Chondrocyte (in vitro differentiated cells): ENCODE data around the gene SCN4A. TPM values are rescaled to one million over a fixed set of nuclear protein-coding genes. Genes with fewer than 3 reads are reported as not detected.
"Not testable (repeated sequence)": the region's sequence is repeated elsewhere in the genome, so short reads cannot be mapped to it uniquely, and the experiment has no call there.

Source experiments
- DNase-seq: peaks from one replicate; pipeline ENCODE4 v3.0.0; 2021; ENCODE audit warnings: mixed read lengths, low spot score
- H3K27ac Mint-ChIP-seq: one replicate; pipeline ENCODE4 v1.8.0; 2021; ENCODE audit warnings: mild to moderate bottlenecking, moderate library complexity, mixed read lengths; ENCODE audit not compliant: unreplicated experiment
- H3K27me3 Mint-ChIP-seq: 2 replicates; pipeline ENCODE4 v1.8.0; 2021; ENCODE audit warnings: low read depth, mixed read lengths
- H3K36me3 Mint-ChIP-seq: 2 replicates; pipeline ENCODE4 v1.8.0; 2021; ENCODE audit warnings: low read depth, mixed read lengths
- H3K4me1 Mint-ChIP-seq: 2 replicates; pipeline ENCODE4 v1.8.0; 2021; ENCODE audit warnings: low read depth, mild to moderate bottlenecking, mixed read lengths
- H3K4me3 Mint-ChIP-seq: one replicate; pipeline ENCODE4 v1.8.0; 2021; ENCODE audit warnings: mild to moderate bottlenecking, moderate library complexity, mixed read lengths; ENCODE audit not compliant: unreplicated experiment
- H3K9me3 Mint-ChIP-seq: 2 replicates; pipeline ENCODE4 v1.8.0; 2021; ENCODE audit warnings: low read depth, mixed read lengths
- total RNA-seq: library from RNA; stranded (reverse); gene quantifications from 3 replicates; pipeline ENCODE4 v1.2.1, GENCODE V29; 2021
- TF ChIP-seq, protein P1 (sequence below): fragments of 200-600 bp; sonication (generic); IDR thresholded peaks from 2 replicates; pipeline ENCODE4 v1.5.0; 2021; ENCODE audit warnings: antibody characterized with exemption, mild to moderate bottlenecking, moderate library complexity

SCN4A gene
- total RNA-seq, 1 donor from 2014 or later: not detected

- Mint-ChIP-seq H3K27me3 (peaks cover 5% of the 10 kb centered on the region), H3K27ac (no peak overlapping the region)
Observed at GRCh38 chr17:64007838-64008282, 35.1 kb upstream of the SCN4A start.

GRCh38 chr17:64007089-64007837 is 34.5 kb upstream of the SCN4A start:
- H3K36me3 Mint-ChIP-seq, DNase-seq, H3K27ac Mint-ChIP-seq, H3K4me1 Mint-ChIP-seq, H3K4me3 Mint-ChIP-seq, H3K9me3 Mint-ChIP-seq, H3K27me3 Mint-ChIP-seq: not testable (repeated sequence)

More at GRCh38 chr17:64007838-64008282, 35.1 kb upstream of the SCN4A start:
- no peak overlapping the region for H3K4me3 Mint-ChIP-seq
- TF ChIP-seq, protein P1, sequence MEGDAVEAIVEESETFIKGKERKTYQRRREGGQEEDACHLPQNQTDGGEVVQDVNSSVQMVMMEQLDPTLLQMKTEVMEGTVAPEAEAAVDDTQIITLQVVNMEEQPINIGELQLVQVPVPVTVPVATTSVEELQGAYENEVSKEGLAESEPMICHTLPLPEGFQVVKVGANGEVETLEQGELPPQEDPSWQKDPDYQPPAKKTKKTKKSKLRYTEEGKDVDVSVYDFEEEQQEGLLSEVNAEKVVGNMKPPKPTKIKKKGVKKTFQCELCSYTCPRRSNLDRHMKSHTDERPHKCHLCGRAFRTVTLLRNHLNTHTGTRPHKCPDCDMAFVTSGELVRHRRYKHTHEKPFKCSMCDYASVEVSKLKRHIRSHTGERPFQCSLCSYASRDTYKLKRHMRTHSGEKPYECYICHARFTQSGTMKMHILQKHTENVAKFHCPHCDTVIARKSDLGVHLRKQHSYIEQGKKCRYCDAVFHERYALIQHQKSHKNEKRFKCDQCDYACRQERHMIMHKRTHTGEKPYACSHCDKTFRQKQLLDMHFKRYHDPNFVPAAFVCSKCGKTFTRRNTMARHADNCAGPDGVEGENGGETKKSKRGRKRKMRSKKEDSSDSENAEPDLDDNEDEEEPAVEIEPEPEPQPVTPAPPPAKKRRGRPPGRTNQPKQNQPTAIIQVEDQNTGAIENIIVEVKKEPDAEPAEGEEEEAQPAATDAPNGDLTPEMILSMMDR: no peak
- peaks cover 9% of the 10 kb centered on the region for H3K4me1 Mint-ChIP-seq
- no peak for DNase-seq
- no peaks in the 10 kb centered on the region for H3K9me3 Mint-ChIP-seq
- H3K36me3 Mint-ChIP-seq: no peaks in the 10 kb centered on the region

DNA sequence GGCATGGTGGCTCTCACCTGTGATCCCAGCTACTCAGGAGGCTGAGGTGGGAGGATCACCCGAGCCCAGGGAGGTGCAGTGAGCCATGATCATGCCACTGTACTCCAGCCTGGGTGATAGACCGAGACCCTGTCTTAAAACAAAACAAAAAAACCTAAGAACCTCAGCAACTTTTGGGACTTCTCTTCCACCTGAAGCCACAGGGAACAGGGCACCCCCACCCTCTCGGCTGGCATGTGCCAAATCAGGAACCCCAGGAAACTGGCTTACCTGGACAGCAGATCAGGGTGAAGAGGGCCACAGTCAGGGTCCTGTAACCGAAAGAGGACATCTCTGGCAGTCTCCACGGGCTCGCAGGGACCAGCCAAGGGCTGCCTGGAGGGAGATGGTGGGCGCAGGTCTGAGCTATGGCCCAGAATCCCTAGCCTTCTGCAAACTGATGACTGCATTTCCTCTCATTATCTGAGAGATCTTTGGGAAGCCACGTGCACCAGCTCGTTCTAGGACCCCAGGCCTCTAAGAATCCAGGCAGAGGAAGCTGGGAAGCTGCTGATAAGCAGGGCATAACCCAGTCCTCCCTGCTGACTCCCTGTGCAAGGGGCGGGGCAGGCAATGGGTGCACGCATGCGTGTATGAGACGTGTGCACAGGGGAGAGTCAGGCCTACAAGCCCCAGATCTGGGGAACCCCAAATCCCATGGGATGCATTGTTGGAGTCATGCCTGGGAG is 33.8 kb upstream of the SCN4A start:
- TF ChIP-seq, protein P1: no peak
- Mint-ChIP-seq H3K27ac (no peak overlapping the region), H3K9me3 (no peaks in the 10 kb centered on the region), H3K4me1 (peaks cover 9% of the 10 kb centered on the region), H3K36me3 (no peaks in the 10 kb centered on the region), H3K4me3 (no peak overlapping the region), H3K27me3 (peaks cover 2% of the 10 kb centered on the region)
- no peak for DNase-seq

GRCh38 chr17:64005734-64006167 is 33.0 kb upstream of the SCN4A start:
- no peak for DNase-seq
- Mint-ChIP-seq H3K27ac (no peak overlapping the region), H3K4me1 (peaks cover 9% of the 10 kb centered on the region), H3K36me3 (no peaks in the 10 kb centered on the region), H3K4me3 (no peak overlapping the region), H3K27me3 (peaks cover 2% of the 10 kb centered on the region), H3K9me3 (no peaks in the 10 kb centered on the region)
- TF ChIP-seq, protein P1: no peak

DNA sequence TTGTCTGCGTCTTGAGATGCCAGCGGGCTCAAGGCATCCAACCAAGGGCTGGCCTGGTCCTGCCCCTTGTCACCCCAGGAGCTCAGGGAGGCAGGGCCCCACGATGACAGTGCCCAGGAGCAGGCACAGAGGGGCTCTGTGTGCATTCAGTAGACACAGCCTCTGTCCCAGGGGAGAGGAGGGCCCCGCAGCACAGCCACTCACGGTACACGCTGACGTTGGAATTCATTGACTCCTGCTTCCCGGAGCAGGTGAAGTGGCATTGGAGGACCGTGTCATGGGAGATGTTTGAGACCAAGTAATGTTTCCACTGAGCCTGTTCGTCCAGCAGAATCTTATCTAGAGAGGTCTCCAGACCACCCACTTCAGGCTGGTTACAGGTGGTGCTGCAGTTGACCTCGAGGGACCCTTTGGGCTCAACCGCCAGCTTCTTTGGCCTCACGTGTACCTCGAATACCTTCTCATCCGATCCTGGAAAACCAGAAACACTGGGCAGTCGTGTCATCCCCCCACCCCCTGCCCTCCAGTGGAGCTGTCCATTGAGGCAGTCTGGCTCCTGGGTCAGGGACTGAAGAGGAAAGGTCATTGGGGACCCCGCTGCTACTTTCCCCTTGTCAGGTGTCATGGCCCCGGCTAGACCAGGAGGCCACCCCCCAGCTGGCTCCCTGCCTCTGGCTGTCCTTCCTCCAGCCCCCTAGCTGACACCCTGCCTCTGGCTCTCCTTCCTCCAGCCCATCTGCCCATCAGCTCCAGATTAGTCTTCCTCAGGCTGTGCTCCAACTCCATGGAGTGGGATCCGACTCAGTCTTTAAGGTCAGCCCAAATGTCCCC is 32.4 kb upstream of the SCN4A start:
- no peaks in the 10 kb centered on the region for H3K9me3 Mint-ChIP-seq
- no peak overlapping the region for H3K4me3 Mint-ChIP-seq
- no peaks in the 10 kb centered on the region for H3K36me3 Mint-ChIP-seq
- H3K27me3 Mint-ChIP-seq: peaks cover 2% of the 10 kb centered on the region
- H3K27ac Mint-ChIP-seq: no peak overlapping the region
- DNase-seq: no peak
- H3K4me1 Mint-ChIP-seq: peaks cover 9% of the 10 kb centered on the region
- TF ChIP-seq, protein P1: no peak
